NB4 (cell line): ENCODE results near the gene BBS9.

ENCODE experiments used
- CTCF ChIP-seq: IDR thresholded peaks from one replicate; pipeline ENCODE4 v1.5.1; 2012; ENCODE audit warnings: low read depth, low read length
- MYC ChIP-seq: IDR thresholded peaks from 2 replicates; pipeline ENCODE4 v1.6.1; 2011; ENCODE audit warnings: low read depth, low read length
- POLR2A ChIP-seq: IDR thresholded peaks from 2 replicates; pipeline ENCODE4 v1.6.1; 2011; ENCODE audit warnings: mild to moderate bottlenecking; ENCODE audit not compliant: insufficient read length; ENCODE audit errors: extremely low read depth

- no peak for TF ChIP-seq POLR2A
- TF ChIP-seq CTCF = no peak
- TF ChIP-seq MYC = no peak
Observed at GRCh38 chr7:33418251-33418701, 288.9 kb downstream of the BBS9 start.
